K562 (cell line): ENCODE measurements around the gene GGCT.

Source experiments
- ATF2 ChIP-seq: sonication (generic); formaldehyde crosslinking; IDR thresholded peaks from 2 replicates; pipeline ENCODE4 v1.8.1; 2022; ENCODE audit warnings: missing genetic modification reagents
- EP300 ChIP-seq: IDR thresholded peaks from 2 replicates; pipeline ENCODE4 v1.6.1; 2012; ENCODE audit warnings: low read length, improper control_type of control experiment
- RFX5 ChIP-seq: IDR thresholded peaks from 2 replicates; pipeline ENCODE4 v1.6.1; 2011; ENCODE audit warnings: low read depth, mild to moderate bottlenecking, improper control_type of control experiment, low read length
- ZNF274 ChIP-seq: IDR thresholded peaks from 2 replicates; pipeline ENCODE4 v1.6.1; 2011; ENCODE audit warnings: low read depth, mild to moderate bottlenecking, low read length, moderate library complexity, borderline replicate concordance

GRCh38 chr7:30452280-30452930, 52.2 kb downstream of the GGCT start:
- TF ChIP-seq ZNF274 (no peak), ATF2 (no peak), RFX5 (no peak), EP300 (no peak)
